Renal pelvis (tissue), 4 donors: Measurements from ENCODE around the gene CTNNA3. TPM values are rescaled to one million over a fixed set of nuclear protein-coding genes. Genes with fewer than 3 reads are reported as not detected.

Experiments used
- DNase-seq: peaks from one replicate; pipeline ENCODE4 v3.0.0-alpha.2; 2013
- polyA plus RNA-seq, 3 donors: library from polyadenylated mRNA; unstranded; fragments of 120-200 nt; gene quantifications; one replicate each; pipeline ENCODE4 v1.2.1, GENCODE V29; 2013; ENCODE audit not compliant: insufficient read length in 3 of 3

Gene CTNNA3
- polyA plus RNA-seq, 3 donors = 2.8 to 4.2 (median 4.1) TPM

DNA sequence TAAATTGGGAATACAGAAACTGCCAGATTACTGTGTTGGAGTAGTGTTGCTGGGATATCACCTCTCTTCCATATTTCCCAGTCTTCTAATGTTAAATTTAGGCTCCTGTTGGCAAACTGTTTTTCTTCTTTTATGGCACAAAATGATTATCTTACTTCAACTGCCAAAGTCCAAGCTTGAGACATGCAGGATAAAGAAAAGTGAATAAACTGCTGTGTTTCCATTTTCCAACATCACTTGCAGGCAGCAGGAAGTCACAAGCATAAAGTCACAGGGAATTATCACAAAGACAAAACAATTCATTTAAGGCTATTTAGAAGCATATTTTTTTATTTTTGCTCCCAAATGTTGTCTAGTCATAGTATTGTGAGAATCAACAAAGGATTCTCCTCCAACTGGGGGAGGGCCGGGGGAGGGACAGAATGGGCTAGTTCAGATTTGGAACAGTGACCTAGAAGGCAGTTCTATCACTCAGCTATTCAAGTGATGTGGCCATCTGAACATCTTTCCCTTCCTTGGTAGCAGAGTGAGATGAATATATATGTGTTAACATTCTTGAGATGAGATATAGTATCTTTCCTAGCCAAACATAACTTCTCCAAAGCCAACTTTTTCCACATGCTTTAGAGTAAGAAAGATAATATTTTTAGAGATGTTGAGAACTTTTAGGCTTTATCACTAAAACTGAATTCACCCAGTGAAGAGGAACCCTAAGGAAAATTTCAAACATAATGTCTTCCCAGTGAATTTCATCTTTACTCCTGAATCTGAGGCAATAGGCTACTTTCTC is 364.7 kb downstream of the CTNNA3 start:
- DNase-seq = no peak

DNA sequence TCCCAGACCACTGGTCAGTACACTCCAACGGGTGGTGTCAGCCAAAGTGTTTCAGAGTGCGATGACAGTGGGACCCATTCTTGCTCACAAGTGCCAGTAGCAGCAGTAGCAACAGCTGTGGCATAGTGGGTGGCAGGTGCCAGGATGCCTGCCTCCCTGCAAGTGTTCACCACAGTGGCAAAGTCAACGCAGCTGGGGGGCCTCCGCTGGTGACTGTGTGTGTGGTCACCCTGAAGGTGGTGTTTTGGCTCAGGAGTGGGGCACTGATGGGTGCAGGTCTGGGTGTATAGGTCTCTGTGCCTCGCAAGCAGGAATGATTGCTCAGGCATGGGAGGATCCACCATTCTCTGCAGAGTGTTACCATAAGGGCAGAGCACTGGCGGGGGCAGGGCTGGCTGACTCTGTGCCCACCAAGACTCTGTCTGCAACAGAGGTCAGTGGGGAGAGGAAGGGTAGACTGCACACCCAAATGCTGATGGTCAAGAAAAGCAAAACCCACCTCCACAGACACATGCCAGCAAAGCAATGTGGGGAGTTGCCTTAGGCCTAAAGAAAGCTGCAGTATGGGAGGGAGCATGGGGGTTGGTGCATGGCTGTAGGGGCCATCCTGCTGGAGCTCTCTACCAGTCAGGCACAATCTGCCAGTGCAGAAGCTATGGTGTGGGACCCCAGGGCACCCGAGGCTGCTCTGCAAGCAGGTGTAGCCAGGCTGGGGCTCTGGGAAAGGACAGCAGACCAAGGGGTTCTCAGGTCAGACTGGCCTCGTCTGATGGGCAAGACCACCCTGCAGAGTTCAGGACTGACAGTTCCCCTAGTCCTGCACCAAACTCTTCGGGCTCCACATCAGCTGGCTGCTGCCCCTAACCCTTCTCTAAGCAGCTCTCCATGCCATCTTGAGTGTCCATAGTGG is 368.1 kb downstream of the CTNNA3 start:
- no peak for DNase-seq

DNA sequence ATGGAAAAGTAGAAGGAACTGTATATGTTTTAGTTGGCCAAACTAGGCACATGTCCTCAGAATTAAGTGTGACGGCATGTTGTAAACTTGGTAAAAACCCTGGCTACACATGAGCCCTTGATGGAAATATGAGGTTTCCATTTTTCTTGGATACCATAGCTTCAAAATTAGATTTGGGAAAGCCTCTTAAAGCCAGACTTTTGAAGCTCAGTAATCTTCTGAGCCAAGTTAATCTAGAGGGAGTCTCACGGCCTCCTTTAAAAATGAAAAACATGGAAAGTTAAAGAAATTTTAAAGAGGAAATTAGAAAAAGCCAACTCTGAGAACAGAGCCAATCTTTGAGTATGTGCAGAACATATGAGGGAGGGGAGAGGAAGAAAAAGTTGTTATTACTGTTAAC is 376.0 kb downstream of the CTNNA3 start:
- no peak for DNase-seq

DNA sequence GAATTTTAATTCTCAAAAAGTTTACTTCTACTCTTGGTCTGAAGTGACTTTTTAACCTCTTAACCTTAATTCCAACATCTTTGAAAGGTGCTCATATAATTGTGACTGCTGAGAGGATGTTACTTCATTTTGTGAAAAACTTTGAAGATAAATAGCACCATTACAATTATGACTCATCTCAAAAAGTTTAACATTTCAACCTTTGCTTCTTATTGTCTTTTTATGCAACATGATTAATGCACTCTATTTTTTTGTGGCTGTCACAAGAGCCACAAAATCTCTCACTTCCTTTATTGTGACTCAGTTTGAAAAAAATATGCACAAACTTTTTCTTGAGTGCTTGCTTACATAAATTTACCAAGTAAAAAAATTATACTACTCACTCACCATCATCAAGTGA is 387.1 kb downstream of the CTNNA3 start:
- DNase-seq = no peak

DNA sequence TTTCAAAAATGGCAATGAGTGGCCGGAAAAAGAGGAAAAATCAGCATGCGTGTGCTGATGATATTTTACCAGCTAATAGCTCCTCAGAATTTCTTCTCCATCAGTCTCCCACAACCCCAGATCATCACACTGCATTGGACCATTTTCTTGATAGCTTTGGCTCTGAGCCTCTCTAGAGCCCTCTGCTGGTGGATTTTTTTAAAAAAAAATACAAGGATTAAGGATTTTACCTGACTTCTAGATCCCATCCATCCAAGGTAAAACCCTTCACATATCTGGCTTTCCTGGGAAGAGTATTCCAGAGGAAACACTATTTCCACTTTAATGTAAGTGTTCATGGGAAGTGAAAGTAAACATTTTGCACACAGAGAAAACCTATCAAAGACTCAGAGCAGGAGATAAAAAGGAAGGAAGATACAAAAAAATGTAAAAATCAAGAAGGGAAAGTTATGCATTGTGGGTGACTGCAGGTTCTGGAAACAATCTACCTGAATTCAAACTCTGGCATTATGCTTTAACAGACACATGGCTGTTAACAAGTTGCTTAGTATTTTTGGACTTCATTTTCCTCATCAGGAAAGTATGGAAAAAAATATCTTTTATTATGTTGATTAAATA is 389.3 kb downstream of the CTNNA3 start:
- no peak for DNase-seq

DNA sequence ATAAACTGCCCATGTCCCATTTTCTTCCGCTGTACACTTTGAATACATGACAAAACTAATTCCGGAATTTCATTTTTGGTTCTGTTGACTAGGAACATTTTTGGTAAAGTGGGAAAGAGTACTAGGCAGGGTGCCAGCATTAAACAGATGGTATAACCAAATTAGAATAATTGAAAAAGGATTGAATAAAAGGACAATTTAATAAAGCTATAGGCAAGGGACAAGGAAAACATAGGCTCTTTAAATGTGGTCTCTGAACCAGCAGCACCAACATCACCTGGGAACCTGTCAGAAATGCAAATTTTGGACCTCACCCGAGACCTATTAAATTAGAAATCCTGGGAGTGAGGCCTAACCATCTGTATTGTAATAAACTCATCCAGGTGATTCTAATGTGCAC is 393.3 kb downstream of the CTNNA3 start:
- no peak for DNase-seq

DNA sequence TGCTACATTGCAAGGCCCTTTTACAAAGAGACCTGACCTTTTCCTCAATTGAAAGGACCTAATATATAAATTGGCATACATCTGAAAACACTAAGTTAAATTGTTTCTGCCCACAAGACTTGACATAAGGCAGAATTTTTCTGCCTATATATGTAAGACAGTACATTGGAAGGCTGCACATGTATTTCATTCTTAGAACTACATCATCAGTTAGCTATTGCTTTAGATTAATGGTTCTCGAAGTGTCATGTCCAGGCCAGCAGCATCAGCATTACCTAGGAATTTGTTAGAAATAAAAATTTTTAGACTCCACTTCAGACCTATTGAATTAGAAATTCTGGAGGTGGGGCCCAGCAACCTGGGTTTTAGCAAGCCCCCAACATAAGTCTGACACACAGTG is 396.2 kb downstream of the CTNNA3 start:
- no peak for DNase-seq

DNA sequence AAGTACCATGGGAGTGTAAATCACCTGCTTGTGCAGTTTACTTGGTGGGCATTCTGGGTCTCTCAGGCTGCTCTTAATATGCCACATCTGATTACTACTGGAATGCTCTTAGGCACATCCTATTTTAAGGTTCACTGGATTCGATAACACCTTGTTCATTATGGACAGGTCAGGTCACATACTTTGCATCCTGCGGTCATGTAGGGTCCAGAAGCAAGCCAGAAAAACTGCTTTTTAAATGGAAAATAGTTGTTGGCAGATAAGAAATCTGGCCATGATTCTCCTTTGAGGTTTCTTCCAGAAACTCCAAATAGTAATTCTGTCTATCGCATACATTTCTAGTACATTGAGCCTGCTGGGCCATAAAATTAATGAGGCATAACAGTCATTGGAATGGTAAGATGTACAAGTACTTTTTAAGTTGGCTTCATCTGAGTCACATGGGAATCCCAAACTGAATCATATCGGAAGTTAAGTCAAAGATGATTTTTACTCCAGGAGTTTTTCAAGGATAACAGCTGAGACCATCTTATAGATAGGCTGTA is 398.3 kb downstream of the CTNNA3 start:
- DNase-seq = peak; percentile 36

DNA sequence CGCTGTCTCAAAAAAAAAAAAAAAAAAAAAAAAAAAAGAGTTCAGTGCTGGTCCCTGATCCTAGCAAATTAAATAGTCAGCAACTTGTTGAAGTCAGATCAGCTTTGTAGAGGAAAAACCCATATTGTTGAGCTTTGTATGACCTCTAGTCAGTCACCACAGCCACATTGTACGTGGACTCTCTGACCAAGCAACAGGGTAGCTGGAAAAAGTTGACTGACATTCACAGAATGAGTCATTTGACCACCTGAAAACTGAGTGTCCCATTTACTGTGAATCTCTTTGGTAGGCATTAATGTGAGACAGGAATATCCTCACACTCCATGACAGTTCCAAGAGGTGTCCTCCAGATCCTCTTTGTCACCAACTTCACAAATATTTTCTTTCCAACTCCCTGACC is 399.1 kb downstream of the CTNNA3 start:
- no peak for DNase-seq

DNA sequence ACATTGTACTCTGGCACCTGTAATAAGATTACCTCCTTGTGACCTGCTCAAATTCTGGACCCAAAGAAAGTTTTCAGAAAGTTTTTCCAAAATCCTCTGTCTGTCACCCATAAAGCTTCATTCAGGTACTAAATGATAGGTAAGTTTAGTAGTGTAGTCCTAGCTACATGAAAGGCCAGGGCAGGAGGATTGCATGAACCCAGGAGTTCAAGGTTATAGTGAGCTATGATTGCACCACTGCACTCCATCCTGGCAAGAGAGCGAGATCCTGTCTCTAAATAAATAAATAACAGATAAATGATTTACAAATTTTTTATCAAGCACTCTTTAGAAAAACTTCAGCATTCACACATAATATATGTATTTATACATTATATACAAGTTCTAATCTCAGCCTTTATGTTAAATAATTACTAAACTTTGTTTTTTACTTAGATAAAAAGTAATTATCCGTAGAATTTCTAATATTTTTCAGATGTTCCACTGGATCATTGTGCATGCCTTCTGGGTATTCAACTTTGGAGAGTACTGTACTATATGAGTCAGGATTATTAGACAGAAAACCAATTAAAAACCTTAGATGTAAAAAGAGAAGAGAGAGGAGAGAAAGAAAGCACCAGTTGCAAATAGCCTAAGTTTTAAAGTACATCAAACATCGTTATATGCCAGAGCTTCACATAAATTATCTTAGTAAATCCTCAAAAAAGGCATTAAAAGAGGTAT is 407.1 kb downstream of the CTNNA3 start:
- no peak for DNase-seq

DNA sequence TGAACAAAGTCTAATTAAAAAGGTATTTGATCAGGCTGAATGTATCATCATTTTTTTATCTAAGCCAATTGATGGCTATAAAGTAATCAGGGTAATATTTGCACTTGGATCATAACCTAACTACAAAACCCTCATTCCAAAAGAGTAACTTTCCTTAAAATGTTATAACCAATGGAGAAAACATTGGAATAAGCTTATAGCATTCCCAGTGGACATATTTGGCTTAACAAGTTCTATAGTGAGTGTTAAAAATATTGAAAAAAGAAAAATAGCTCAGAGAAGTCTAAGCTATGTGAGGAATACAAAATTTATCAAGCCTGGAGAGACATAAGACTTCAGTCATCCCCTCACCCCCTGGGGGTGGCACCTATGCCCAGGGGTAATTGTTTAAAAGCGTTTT is 411.4 kb downstream of the CTNNA3 start:
- no peak for DNase-seq

DNA sequence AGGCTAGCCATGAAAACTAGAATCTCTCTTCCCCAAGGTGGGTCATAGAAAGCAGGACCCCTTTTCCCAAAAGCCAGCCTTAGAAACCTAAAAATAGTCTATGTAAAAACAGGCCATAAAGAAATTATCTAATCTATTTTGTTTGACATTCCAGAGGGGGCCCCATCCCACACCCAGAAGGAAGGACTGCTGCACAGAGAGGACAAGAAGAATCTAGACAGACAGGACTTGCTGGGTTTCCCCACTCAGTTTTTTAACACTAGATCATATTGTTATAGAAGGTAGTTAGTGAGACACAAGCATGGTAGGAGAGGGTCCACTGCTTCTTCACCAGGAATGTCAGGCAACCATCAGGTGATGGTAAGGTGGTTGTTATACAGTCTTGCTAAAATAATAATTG is 413.1 kb downstream of the CTNNA3 start:
- no peak for DNase-seq

DNA sequence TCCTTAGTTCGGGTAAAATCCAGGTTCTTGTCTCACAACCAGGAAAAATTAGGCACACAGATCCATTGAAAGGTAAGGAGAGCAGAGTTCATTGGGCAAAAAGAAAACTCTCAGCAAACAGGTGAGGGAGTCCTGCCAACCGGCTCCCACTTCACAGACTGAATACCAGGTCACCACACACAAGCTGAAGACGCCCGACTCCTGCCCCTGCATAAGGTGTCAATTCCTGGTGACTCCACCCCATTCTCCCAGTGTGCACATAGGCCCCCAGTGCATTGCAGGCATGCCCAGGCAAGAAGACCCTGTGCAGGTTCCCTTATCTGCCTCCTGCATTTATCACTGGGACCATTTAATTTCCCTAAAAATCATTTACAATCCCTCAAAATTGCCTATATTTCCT is 415.6 kb downstream of the CTNNA3 start:
- DNase-seq = no peak

DNA sequence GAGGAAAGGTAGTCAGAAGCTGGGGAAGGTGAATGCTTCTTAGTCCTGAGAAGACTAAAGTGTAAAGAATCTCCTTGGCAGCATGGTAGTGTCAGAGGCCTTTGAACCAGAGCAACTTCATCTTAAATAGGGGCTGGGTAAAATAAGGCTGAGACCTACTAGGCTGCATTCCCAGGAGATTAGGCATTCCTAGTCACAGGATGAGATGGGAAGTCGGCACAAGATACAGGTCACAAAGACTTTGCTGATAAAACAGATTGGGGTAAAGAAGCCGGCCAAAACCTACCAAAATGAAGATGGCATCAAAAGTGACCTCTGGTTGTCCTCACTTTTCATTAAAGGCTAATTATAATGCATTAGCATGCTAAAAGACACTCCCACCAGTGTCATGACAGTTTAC is 418.6 kb downstream of the CTNNA3 start:
- no peak for DNase-seq

DNA sequence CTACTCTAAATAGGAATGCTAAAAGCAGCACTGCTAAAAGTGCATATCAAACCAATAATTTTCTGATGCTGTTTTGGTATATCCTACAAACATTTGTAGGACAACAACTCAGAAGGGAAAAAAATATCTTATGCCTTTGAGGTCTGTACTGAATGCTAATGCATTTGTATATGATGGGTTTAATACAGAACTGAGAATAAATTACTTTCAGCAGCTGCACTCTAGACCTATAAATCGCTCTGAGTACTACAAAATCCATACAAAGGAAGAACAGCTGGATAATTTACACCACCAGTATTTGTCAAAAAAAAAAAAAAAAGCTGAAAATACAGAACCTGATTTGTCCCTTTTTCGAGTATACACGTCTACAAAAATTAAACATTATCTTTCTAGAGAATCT is 426.2 kb downstream of the CTNNA3 start:
- DNase-seq = no peak

DNA sequence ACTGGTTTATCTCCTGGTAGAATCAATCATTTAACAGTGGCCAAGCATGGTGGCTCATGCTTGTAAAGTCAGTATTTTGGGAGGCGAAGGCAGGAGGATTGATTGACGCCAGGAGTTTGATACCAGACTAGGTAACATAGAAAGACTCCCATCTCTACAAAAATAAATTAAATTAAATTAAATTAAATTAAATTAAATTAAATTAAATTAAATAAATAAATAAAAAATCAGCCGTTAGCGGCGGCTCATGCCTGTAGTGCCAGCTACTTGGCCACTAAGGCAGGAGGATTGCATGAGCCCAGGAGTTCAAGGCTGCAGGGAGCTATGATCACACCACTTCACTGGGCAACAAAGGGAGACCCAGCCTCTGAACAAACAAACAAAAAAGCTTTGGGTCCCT is 427.8 kb downstream of the CTNNA3 start:
- no peak for DNase-seq

DNA sequence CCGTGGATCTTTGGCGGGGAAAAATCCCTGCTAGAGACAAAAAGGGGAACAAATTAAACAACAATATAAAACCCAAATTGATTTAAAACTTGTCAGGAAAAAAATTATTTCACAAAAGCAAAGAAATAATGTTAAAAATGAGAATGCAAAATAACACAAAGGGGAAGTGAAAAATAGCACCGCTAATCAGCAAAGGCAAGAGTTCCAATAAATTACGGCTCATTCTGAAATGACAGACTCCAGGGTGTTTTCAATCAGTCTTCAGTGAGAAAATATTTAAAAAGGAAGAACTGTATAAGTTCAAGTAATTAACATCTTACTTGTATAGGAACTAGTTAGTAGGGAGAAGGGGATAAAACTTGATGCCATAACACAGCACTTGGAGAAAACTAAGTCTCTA is 433.3 kb downstream of the CTNNA3 start:
- no peak for DNase-seq

DNA sequence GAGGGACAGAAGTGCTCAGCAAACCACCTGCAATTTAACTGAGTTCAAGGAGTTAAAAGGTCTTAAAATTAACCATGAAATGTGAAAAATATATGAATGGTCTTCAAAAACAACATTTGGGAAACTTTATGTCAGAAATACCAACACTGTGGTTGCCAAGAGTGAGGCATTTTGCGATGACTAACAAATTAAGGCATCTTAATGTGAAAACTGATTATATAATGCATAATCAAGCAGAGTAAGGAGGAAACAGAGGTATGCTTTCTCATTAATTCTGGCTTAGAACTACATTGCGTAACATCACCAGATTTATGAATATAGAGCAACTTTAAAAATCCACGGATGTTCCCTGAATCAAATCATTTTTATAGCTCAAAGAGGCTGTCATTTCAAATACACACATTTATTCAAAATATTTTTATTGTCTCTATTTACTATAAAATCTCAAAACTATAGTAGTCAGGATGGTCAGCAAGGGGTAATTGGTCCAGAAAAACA is 434.6 kb downstream of the CTNNA3 start:
- no peak for DNase-seq

DNA sequence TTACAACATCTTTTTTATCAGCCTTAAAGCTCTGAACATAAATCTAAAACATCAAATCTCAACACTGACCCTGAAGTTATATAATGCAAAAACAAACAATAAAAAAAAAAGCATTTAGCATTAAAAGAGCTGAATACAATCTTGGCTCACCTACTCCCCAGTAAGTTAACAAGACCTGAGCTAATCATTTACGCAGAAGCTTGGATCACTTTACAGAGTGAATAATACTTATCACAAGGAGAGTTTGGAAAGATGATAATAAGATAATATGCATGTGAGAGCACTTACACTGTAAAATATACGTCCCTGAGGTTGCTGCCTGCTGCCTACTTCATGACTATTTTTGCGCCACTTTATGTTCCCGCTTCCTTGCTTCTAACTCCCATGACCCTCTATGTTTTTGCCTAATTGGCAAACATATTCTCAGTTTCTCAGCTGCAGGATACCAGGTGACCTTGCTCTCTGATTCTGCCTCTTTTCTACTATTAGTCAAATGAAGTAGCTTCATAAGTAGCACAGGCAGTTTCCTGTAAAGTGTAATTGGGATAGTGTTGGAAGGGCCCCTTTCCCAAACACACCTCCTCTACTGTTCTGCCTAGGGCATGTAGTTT is 436.6 kb downstream of the CTNNA3 start:
- DNase-seq = no peak

DNA sequence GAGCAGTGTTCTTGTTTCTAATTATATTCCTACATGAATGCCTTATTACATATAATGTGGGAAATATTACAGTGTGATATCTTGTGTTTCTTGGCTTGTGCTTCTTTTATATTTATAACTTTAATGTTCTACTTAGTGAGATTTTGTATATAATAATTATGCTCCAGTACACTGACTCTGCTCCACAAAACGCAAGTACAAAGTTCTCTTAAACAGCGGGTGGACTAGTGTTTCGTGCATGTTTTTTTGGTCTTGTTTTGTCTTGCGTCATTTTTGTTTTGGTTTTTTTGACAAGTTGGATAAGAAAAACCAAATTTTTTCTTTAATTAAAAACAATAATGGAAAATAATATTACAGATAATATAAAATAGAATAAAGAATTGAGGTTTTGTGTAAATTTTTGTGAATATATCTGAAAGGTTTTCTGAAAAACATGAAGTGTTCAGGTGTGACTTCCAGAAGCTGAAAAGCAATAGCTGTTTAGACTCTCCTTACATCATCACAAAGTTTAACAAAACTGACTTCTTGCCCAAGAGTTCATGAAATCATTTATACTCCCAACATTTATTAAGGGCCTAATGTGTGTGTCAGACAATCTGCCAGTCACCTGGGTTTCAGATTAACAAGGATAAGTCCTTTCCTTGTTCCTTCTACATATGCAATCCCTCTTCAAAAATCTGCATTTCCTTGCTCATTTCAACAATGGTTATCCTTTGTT is 438.4 kb downstream of the CTNNA3 start:
- no peak for DNase-seq
